Neuronal stem cell (in vitro differentiated cells): ENCODE measurements around the gene LRRC26.

Experiments used
- DNase-seq: peaks from one replicate; pipeline ENCODE4 v3.0.0-alpha.2; 2013; ENCODE audit warnings: low spot score
- H2AFZ ChIP-seq: one replicate; pipeline ENCODE4 v1.6.1; 2013; ENCODE audit warnings: mild to moderate bottlenecking, low read length, inconsistent platforms
- H2AK5ac ChIP-seq: 2 replicates; pipeline ENCODE4 v1.6.1; 2013; ENCODE audit warnings: low read depth, mild to moderate bottlenecking, inconsistent platforms, low read length, moderate library complexity, mixed read lengths
- H2BK120ac ChIP-seq: 2 replicates; pipeline ENCODE4 v1.6.1; 2013; ENCODE audit warnings: low read depth, mild to moderate bottlenecking, inconsistent platforms, low read length, moderate library complexity, mixed read lengths
- H2BK12ac ChIP-seq: one replicate; pipeline ENCODE4 v1.6.1; 2013; ENCODE audit warnings: low read length, inconsistent platforms
- H2BK15ac ChIP-seq: 2 replicates; pipeline ENCODE4 v1.6.1; 2013; ENCODE audit warnings: mild to moderate bottlenecking, low read length, inconsistent platforms, mixed read lengths
- H2BK5ac ChIP-seq: one replicate; pipeline ENCODE4 v1.6.1; 2013; ENCODE audit warnings: inconsistent platforms, mild to moderate bottlenecking, low read length, moderate library complexity
- H3K14ac ChIP-seq: one replicate; pipeline ENCODE4 v1.6.1; 2013; ENCODE audit warnings: low read length, inconsistent platforms
- H3K18ac ChIP-seq: 2 replicates; pipeline ENCODE4 v1.6.1; 2013; ENCODE audit warnings: low read length, inconsistent platforms
- H3K23ac ChIP-seq: 2 replicates; pipeline ENCODE4 v1.6.1; 2013; ENCODE audit warnings: low read depth, mild to moderate bottlenecking, mixed read lengths, low read length, inconsistent platforms; ENCODE audit not compliant: poor library complexity
- H3K27ac ChIP-seq: replicated peaks from 3 replicates; pipeline ENCODE4 v1.5.1; 2013; ENCODE audit warnings: low read length, inconsistent platforms
- H3K27me3 ChIP-seq, 3 experiments: 2 replicates each; pipeline ENCODE4 v1.6.1; 2013; ENCODE audit warnings: low read length in 3 of 3, mild to moderate bottlenecking in 2 of 3, inconsistent platforms in 1 of 3, low read depth in 1 of 3, mixed read lengths in 1 of 3, moderate library complexity in 1 of 3; ENCODE audit not compliant: control insufficient read depth in 3 of 3, insufficient read depth in 3 of 3
- H3K36me3 ChIP-seq, 2 donors: replicated peaks in 1 of 2; 2 replicates each; pipeline ENCODE4 v1.6.1; 2013; ENCODE audit warnings: low read length in 2 of 2; ENCODE audit not compliant: control insufficient read depth in 2 of 2, insufficient read depth in 2 of 2
- H3K4ac ChIP-seq: 2 replicates; pipeline ENCODE4 v1.6.1; 2013; ENCODE audit warnings: inconsistent platforms, mild to moderate bottlenecking, low read length, moderate library complexity
- H3K4me1 ChIP-seq, 2 donors: 1 replicate in 1 of 2; 2 replicates in 1 of 2; pipeline ENCODE4 v1.6.1; 2013; ENCODE audit warnings: low read length in 2 of 2, low read depth in 1 of 2; ENCODE audit not compliant: control insufficient read depth in 2 of 2, insufficient read depth in 1 of 2
- H3K4me2 ChIP-seq: one replicate; pipeline ENCODE4 v1.6.1; 2013; ENCODE audit warnings: mild to moderate bottlenecking, low read length, inconsistent platforms; ENCODE audit not compliant: insufficient read depth, poor library complexity, severe bottlenecking
- H3K4me3 ChIP-seq, 2 donors: 2 replicates each; pipeline ENCODE4 v1.5.1; 2013; ENCODE audit warnings: low read length in 2 of 2, mild to moderate bottlenecking in 2 of 2, inconsistent platforms in 1 of 2, moderate library complexity in 1 of 2
- H3K79me1 ChIP-seq: one replicate; pipeline ENCODE4 v1.6.1; 2013; ENCODE audit warnings: low read depth, mild to moderate bottlenecking, inconsistent platforms, low read length, moderate library complexity
- H3K9ac ChIP-seq: one replicate; pipeline ENCODE4 v1.6.1; 2013; ENCODE audit warnings: mild to moderate bottlenecking, low read depth, low read length, inconsistent platforms; ENCODE audit not compliant: poor library complexity
- H3K9me3 ChIP-seq, 2 donors: replicated peaks in 1 of 2; 2 replicates each; pipeline versions ENCODE3 to v1.6.1; 2013; ENCODE audit warnings: low read length in 2 of 2, mild to moderate bottlenecking in 2 of 2, inconsistent platforms in 1 of 2, low read depth in 1 of 2, mixed read lengths in 1 of 2, moderate library complexity in 1 of 2; ENCODE audit not compliant: control insufficient read depth in 2 of 2, insufficient read depth in 1 of 2
- H4K8ac ChIP-seq: one replicate; pipeline ENCODE4 v1.6.1; 2013; ENCODE audit warnings: low read depth, mild to moderate bottlenecking, inconsistent platforms, low read length, moderate library complexity
- H4K91ac ChIP-seq: one replicate; pipeline ENCODE4 v1.6.1; 2013; ENCODE audit warnings: low read length, low read depth, mild to moderate bottlenecking, inconsistent platforms; ENCODE audit not compliant: poor library complexity
- WGBS, 2 donors: extraction: QIAGEN DNeasy Blood & Tissue Kit; methylation state at CpG; one replicate each; pipeline ENCODE4 v1.1.7; 2013; ENCODE audit warnings: missing lambda C conversion rate in 2 of 2, mixed read lengths in 1 of 2; ENCODE audit not compliant: insufficient read length in 2 of 2, insufficient replicate concordance in 1 of 2; ENCODE audit errors: extremely low coverage in 2 of 2; 5-methylcytosine and 5-hydroxymethylcytosine counted together

The LRRC26 gene

GRCh38 chr9:137160054-137160425 lies 9.8 kb downstream of the LRRC26 start:
- no peaks in the 10 kb centered on the region for H3K36me3 ChIP-seq
- H2AK5ac ChIP-seq = no peak overlapping the region
- H3K4me2 ChIP-seq = no peak overlapping the region
- no CpG with 5 or more reads among the region's 17 CpGs for WGBS, 2 donors
- DNase-seq = no peak
- H3K18ac ChIP-seq = no peak overlapping the region
- no peak overlapping the region for H2AFZ ChIP-seq
- no peak overlapping the region for H3K27ac ChIP-seq
- no peak overlapping the region for H3K14ac ChIP-seq
- H3K4me3 ChIP-seq = no peak overlapping the region
- H3K27me3 ChIP-seq = peaks cover 27 to 93% (median 92%) of the 10 kb centered on the region in 3 experiments
- no peak overlapping the region for H4K91ac ChIP-seq
- H3K9me3 ChIP-seq = peaks cover 0 to 9% of the 10 kb centered on the region in 2 donors
- H3K79me1 ChIP-seq = peaks cover 3% of the 10 kb centered on the region
- H3K4me1 ChIP-seq = peaks cover 8% of the 10 kb centered on the region in 2 donors
- no peak overlapping the region for H3K9ac ChIP-seq
- H2BK5ac ChIP-seq = no peak overlapping the region
- no peak overlapping the region for H2BK15ac ChIP-seq
- no peak overlapping the region for H3K4ac ChIP-seq
- H2BK12ac ChIP-seq = no peak overlapping the region
- no peak overlapping the region for H2BK120ac ChIP-seq
- H4K8ac ChIP-seq = peak overlapping the region; percentile 17
- peak overlapping the region; percentile 65 for H3K23ac ChIP-seq

GRCh38 chr9:137159105-137160053 lies 10.5 kb downstream of the LRRC26 start:
- H2BK5ac ChIP-seq = no peak overlapping the region
- H2BK120ac ChIP-seq = no peak overlapping the region
- H4K91ac ChIP-seq = no peak overlapping the region
- H3K79me1 ChIP-seq = peaks cover 3% of the 10 kb centered on the region
- H3K27ac ChIP-seq = no peak overlapping the region
- H2AFZ ChIP-seq = no peak overlapping the region
- no peak overlapping the region for H3K18ac ChIP-seq
- no peak overlapping the region for H2BK12ac ChIP-seq
- no peak overlapping the region for H2AK5ac ChIP-seq
- H3K4me2 ChIP-seq = no peak overlapping the region
- H3K9me3 ChIP-seq = peaks cover 0 to 9% of the 10 kb centered on the region in 2 donors
- H3K4me1 ChIP-seq = peaks cover 8% of the 10 kb centered on the region in 2 donors
- no peak overlapping the region for H3K9ac ChIP-seq
- H3K36me3 ChIP-seq = no peaks in the 10 kb centered on the region
- no peak overlapping the region for H4K8ac ChIP-seq
- no peak overlapping the region for H2BK15ac ChIP-seq
- H3K27me3 ChIP-seq = peaks cover 27 to 92% (median 91%) of the 10 kb centered on the region in 3 experiments
- DNase-seq = no peak
- no CpG with 5 or more reads among the region's 14 CpGs for WGBS, 2 donors
- no peak overlapping the region for H3K4ac ChIP-seq
- H3K4me3 ChIP-seq = peak overlapping the region in 1 of 2 donors; percentile 45
- H3K23ac ChIP-seq = peak overlapping the region; percentile 65
- H3K14ac ChIP-seq = no peak overlapping the region

GRCh38 chr9:137158625-137159024 lies 11.2 kb downstream of the LRRC26 start:
- H3K27ac ChIP-seq = no peak overlapping the region
- no peak overlapping the region for H2BK15ac ChIP-seq
- DNase-seq = no peak
- no CpG with 5 or more reads among the region's 4 CpGs for WGBS, 2 donors
- no peak overlapping the region for H3K23ac ChIP-seq
- H4K91ac ChIP-seq = no peak overlapping the region
- H2AK5ac ChIP-seq = peak overlapping the region; percentile 36
- no peak overlapping the region for H2BK5ac ChIP-seq
- peaks cover 8% of the 10 kb centered on the region in 2 donors for H3K4me1 ChIP-seq
- no peak overlapping the region for H2BK120ac ChIP-seq
- H3K9ac ChIP-seq = no peak overlapping the region
- H3K9me3 ChIP-seq = peaks cover 0 to 9% of the 10 kb centered on the region in 2 donors
- H2BK12ac ChIP-seq = no peak overlapping the region
- peak overlapping the region; percentile 47 for H3K14ac ChIP-seq
- H3K18ac ChIP-seq = no peak overlapping the region
- H3K79me1 ChIP-seq = peaks cover 3% of the 10 kb centered on the region
- peak overlapping the region in 1 of 2 donors; percentile 25 for H3K4me3 ChIP-seq
- H3K27me3 ChIP-seq = peaks cover 27 to 84% (median 83%) of the 10 kb centered on the region in 3 experiments
- H3K4ac ChIP-seq = no peak overlapping the region
- no peak overlapping the region for H2AFZ ChIP-seq
- no peaks in the 10 kb centered on the region for H3K36me3 ChIP-seq
- no peak overlapping the region for H4K8ac ChIP-seq
- no peak overlapping the region for H3K4me2 ChIP-seq
